Measurements from ENCODE around the gene NCF1.
"Not testable (repeated sequence)": the region's sequence is repeated elsewhere in the genome, so short reads cannot be mapped to it uniquely, and the experiment has no call there.

Gene NCF1

GRCh38 chr7:74773760-74774750 is at the start of gene NCF1:
Gene NCF1 (plus strand): TSS chr7:74774011. CDS start chr7:74774032, 21 bp downstream.
- DNase-seq, result not testable (repeated sequence)

GRCh38 chr7:74725840-74726239 is 48.0 kb upstream of the NCF1 start:
- DNase-seq, result no peak

- DNase-seq, result no peak
Measured at GRCh38 chr7:74726309-74727101, 47.3 kb upstream of the NCF1 start.

GRCh38 chr7:74728686-74729085 is 45.1 kb upstream of the NCF1 start:
- not testable (repeated sequence) for DNase-seq

- DNase-seq, result not testable (repeated sequence)
Measured at GRCh38 chr7:74730186-74730585, 43.6 kb upstream of the NCF1 start.

GRCh38 chr7:74739974-74740703 is 33.7 kb upstream of the NCF1 start:
- not testable (repeated sequence) for DNase-seq

GRCh38 chr7:74743936-74744557 is 29.8 kb upstream of the NCF1 start:
- not testable (repeated sequence) for DNase-seq

GRCh38 chr7:74753921-74754482 is 19.8 kb upstream of the NCF1 start:
- not testable (repeated sequence) for DNase-seq

- not testable (repeated sequence) for DNase-seq
Measured at GRCh38 chr7:74756673-74757072, 17.1 kb upstream of the NCF1 start.

GRCh38 chr7:74758268-74758667 is 15.5 kb upstream of the NCF1 start:
- not testable (repeated sequence) for DNase-seq

- not testable (repeated sequence) for DNase-seq
Measured at GRCh38 chr7:74758982-74759381, 14.8 kb upstream of the NCF1 start.

- not testable (repeated sequence) for DNase-seq
Measured at GRCh38 chr7:74765205-74765918, 8.4 kb upstream of the NCF1 start.

GRCh38 chr7:74766509-74766908 is 7.3 kb upstream of the NCF1 start:
- not testable (repeated sequence) for DNase-seq

GRCh38 chr7:74766991-74767390 is 6.8 kb upstream of the NCF1 start:
- not testable (repeated sequence) for DNase-seq

GRCh38 chr7:74770062-74770461 is 3.7 kb upstream of the NCF1 start:
- not testable (repeated sequence) for DNase-seq

- DNase-seq, result not testable (repeated sequence)
Measured at GRCh38 chr7:74772093-74772492, 1.7 kb upstream of the NCF1 start.

- DNase-seq, result not testable (repeated sequence)
Measured at GRCh38 chr7:74775111-74775510, 1.3 kb downstream of the NCF1 start.

- not testable (repeated sequence) for DNase-seq
Measured at GRCh38 chr7:74779053-74779452, 5.2 kb downstream of the NCF1 start.

- not testable (repeated sequence) for DNase-seq
Measured at GRCh38 chr7:74781746-74782145, 7.9 kb downstream of the NCF1 start.

GRCh38 chr7:74783595-74783994 is 9.8 kb downstream of the NCF1 start:
- DNase-seq, result not testable (repeated sequence)

Data from anterior cingulate cortex (tissue), 58 donors.